ENCODE data around the gene DPT.

DPT gene

DNA sequence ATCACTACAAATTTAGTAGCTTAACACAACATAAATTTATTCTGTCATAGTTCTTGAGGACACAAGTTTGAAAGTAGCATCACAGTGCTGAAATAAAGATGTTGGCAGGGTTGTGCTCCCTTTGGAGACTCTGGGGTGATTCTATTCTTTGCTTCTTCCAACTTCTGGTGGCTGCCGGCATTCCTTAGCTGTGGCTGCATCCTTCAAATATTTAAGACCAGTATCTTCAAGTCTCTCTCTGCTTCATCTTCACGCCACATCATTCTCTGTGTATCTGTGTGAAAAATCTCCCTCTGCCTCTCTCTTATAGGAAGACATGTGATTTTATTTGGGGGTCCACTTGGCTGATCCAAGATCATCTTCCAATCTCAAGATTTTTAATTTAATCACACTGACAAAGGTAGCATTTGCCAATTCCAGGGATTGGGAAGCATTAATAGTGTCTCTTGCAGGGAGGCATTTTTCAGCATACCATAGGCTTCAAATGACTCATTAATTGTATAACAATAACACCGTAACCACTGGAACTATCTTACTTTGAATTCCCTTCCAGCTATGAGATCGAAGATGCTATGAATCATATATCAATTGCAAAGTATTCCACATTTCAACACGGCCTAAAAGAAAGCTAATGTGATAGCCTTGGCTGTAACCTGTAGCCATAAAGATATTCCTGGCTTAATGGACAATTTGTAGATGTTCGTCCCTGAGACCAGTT, 74.6 kb downstream of the DPT start:
- no peak for DNase-seq

DNA sequence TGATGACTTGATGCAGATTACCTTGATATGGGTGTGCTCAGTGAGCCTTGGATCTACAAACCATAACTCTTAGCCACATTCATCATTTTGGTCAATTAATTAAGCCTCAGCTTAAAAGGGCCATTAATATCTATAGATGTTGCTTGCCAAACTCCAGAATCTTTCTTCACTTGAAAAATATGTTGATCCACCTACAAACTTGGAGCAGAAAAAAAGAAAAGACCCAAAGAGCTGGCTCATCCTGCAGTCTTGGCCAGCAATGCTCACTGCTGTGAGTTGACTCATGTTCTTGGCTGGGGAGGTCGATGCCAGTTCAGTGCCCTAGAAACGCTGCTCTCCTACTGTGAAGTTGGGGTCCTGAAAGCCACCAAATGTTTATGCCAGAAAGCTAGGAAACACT, 75.4 kb downstream of the DPT start:
- DNase-seq = no peak

DNA sequence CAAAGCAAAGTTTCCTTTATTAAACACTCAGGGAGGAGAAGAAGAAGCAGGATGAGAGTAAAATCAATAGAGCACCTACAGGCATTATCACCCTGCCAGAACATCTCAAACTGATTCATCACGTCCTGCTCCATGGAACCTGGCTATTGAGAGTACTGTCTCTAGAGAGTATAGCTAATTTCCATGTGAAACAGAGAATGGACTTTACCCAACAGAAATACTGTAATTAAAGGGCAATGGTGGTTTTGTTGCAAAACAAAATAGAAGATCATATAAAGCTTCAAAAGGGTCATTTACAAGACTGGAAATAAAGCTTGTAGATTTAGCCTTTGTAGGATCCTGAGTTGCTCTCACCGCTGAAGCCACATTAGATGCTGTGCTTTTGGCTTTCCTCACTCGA, 83.3 kb downstream of the DPT start:
- DNase-seq = no peak
